ENCODE results near the gene SPDYE6.

DNA sequence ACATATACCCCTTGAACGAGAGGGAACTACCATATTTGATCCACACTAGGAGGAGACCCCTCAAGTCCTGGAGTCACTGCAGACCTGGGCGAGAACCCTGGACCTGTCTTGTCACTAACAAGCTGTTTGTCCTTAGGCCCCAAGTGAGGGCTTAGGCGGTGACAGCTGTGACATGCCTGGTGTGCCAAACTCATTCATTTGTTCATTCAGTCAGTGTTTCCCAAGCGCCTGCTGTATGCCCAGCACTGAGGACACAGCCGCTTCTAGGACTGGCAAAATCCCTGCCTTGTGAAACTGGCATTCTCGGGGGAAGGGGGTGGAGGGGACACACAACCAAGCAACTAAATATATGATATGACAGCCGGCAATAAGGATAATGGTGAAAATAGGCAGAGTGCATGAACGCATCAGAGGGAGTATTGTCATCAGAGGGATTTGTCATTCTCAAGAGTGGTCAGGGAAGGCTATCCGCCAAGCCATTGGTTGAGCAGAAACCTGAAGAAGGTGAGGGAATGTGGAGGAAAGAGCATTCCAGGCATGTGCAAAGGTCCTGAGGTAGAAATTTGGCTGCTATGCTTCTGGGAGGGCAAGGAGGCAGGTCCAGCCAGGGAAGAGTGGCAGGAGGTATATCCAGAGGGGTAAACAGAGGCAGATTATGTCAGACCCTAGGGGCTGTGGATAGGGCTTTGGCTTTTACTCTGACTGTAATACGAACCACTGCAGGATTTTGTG lies 58.6 kb downstream of the SPDYE6 start:
- TF ChIP-seq, protein P1, sequence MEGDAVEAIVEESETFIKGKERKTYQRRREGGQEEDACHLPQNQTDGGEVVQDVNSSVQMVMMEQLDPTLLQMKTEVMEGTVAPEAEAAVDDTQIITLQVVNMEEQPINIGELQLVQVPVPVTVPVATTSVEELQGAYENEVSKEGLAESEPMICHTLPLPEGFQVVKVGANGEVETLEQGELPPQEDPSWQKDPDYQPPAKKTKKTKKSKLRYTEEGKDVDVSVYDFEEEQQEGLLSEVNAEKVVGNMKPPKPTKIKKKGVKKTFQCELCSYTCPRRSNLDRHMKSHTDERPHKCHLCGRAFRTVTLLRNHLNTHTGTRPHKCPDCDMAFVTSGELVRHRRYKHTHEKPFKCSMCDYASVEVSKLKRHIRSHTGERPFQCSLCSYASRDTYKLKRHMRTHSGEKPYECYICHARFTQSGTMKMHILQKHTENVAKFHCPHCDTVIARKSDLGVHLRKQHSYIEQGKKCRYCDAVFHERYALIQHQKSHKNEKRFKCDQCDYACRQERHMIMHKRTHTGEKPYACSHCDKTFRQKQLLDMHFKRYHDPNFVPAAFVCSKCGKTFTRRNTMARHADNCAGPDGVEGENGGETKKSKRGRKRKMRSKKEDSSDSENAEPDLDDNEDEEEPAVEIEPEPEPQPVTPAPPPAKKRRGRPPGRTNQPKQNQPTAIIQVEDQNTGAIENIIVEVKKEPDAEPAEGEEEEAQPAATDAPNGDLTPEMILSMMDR (IDR thresholded peaks at IDR 0.05; ENCODE audit: poor library complexity, severe bottlenecking) = no peak
- TF ChIP-seq POLR2AphosphoS5 (IDR thresholded peaks at IDR 0.05) = no peak
- no peak for TF ChIP-seq EZH2 (IDR thresholded peaks at IDR 0.05; ENCODE audit: borderline replicate concordance, insufficient read depth, low read length, poor library complexity, severe bottlenecking)
- no peak for TF ChIP-seq TAF1 (IDR thresholded peaks at IDR 0.05; ENCODE audit: low read depth)
- TF ChIP-seq, protein P2, sequence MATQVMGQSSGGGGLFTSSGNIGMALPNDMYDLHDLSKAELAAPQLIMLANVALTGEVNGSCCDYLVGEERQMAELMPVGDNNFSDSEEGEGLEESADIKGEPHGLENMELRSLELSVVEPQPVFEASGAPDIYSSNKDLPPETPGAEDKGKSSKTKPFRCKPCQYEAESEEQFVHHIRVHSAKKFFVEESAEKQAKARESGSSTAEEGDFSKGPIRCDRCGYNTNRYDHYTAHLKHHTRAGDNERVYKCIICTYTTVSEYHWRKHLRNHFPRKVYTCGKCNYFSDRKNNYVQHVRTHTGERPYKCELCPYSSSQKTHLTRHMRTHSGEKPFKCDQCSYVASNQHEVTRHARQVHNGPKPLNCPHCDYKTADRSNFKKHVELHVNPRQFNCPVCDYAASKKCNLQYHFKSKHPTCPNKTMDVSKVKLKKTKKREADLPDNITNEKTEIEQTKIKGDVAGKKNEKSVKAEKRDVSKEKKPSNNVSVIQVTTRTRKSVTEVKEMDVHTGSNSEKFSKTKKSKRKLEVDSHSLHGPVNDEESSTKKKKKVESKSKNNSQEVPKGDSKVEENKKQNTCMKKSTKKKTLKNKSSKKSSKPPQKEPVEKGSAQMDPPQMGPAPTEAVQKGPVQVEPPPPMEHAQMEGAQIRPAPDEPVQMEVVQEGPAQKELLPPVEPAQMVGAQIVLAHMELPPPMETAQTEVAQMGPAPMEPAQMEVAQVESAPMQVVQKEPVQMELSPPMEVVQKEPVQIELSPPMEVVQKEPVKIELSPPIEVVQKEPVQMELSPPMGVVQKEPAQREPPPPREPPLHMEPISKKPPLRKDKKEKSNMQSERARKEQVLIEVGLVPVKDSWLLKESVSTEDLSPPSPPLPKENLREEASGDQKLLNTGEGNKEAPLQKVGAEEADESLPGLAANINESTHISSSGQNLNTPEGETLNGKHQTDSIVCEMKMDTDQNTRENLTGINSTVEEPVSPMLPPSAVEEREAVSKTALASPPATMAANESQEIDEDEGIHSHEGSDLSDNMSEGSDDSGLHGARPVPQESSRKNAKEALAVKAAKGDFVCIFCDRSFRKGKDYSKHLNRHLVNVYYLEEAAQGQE (IDR thresholded peaks at IDR 0.05; ENCODE audit: borderline replicate concordance) = no peak
- TF ChIP-seq EP300 (conservative IDR thresholded peaks at IDR 0.05; ENCODE audit: poor library complexity, severe bottlenecking) = no peak
- TF ChIP-seq RAD21 (conservative IDR thresholded peaks at IDR 0.05) = no peak
- TF ChIP-seq MXI1 (conservative IDR thresholded peaks at IDR 0.05; ENCODE audit: poor library complexity, severe bottlenecking) = no peak

Data from neural cell (in vitro differentiated cells).